GM21528 (cell line): ENCODE results near the gene DHRS2.

ENCODE experiments used
- ATAC-seq: cut with Tn5 transposase; IDR thresholded peaks from one replicate; pipeline ENCODE4 v1.9.1; 2021; ENCODE audit warnings: mild to moderate bottlenecking, moderate library complexity; ENCODE audit not compliant: unreplicated experiment, low FRiP score

Gene DHRS2

GRCh38 chr14:23645812-23646647, 9.9 kb downstream of the DHRS2 start:
- ATAC-seq: no peak

DNA sequence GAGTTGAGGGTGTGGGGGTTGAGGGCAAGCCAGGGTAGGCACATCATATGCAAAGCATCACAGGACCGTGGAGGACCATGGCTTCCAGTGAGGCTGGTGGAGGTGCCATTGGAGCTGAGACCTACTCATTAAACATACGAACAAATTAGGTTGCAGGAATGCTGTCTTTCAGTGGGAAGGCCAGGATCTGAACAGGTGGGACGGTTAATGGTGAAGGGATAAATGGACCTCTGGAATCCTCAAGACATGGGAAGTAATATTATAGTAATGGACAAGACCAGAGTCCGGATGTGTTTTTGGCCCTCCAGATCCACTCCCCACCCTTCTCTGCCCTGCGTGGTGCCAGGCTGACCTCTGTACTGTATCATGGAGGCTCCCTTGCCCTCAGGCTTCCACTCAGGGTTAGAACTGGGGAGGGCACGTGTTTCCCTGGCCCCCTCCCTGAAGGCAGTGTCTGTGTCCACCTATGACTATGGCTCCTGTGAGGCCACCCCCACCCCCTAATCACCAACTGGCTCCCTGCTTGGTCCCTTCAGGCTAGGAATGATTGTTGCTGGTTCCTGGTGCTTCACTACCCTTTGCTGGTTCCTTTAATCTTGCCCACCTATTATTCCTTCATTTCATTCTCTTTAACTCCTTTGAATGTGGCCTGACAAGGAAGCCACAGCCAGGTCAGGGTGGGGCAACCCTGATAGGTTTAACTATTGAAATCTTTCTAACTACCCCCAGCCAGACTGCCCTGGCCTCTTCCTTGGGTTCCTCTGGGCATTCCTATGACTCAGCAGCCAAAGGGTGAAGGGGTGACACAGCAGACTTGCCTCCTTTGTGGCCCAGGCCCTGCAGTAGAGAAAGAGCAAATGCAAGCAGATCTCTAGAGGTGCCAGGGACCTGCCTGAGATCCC, 10.7 kb downstream of the DHRS2 start:
- no peak for ATAC-seq

GRCh38 chr14:23647619-23648018, 11.5 kb downstream of the DHRS2 start:
- no peak for ATAC-seq

DNA sequence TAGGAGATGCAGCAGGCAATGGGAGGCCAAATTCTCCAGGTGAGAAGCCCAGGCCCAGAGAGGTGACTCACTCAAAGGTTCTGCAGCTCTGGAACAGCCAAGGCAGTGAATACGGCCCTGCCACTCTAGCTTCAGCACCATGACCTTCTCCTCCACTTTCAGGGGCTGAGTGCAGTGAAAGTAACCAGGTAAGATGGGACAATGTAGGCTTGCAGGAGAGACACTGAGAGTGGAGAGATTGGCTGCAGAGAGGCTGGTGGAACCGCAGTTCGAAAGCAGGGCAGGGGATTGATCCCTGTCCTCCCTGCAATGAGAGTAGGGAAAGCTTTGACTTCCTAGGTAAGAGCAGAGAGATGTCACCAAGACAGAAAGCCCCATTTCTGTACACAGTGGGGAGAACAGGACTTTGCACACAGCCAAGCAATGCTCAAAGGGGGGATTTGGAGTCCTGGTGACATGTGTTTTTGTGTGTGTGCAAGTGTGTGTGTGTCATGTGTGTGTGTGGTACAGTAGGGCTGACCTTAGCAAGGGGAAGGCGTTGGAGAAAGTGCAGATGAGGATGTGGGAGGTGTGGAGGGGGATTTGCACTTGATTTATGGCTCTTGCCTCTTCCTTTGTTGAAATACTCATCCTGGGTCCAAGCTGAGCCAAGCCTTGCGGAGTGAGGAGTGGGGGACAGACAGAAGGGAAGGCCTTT, 12.7 kb downstream of the DHRS2 start:
- ATAC-seq: no peak

DNA sequence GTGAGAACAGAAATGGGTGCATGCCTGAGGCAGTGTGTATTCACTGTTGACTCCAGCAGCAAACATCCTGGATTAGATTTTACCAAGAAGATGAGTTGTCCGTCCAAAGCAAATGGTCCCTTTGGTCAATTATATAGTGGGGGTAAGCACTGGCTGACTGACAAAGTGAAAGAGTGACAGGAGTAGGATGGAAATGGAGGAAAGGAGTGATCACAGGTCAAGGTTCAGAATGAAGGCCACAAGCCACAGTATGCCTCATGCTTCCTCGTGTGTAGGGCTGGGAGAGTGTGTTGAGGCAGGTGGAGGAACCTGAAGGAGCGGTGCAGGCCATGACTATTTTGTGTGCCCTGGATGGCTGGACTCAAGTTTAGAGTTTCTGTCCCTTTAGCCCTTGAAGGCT, 14.3 kb downstream of the DHRS2 start:
- no peak for ATAC-seq

GRCh38 chr14:23653051-23653450, 16.9 kb downstream of the DHRS2 start:
- no peak for ATAC-seq

GRCh38 chr14:23654231-23654630, 18.1 kb downstream of the DHRS2 start:
- ATAC-seq: no peak

DNA sequence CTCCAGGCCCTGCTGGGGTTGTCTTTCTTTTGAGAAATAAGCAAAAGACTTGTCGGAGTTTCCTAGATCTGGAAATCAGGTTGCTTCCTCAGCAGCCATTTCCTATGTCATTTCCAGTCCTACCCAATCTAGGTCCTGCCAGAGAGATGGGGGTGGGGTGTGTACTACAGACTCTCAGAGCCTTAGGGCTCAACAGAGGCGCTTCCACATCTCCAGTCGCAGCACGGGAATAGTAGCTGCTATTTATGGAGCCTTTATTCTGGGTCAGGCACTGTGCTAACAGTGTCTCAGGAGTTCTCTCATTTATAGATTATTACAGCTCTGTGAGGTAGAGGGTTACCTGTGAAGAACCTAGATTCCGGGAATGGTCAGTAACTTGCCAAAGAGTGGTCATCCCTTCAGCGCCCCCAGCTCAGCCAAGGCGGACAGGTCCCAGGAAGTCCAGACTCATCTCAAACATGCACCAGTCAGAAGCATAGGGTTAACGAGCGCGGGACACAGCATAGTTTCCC, 21.9 kb downstream of the DHRS2 start:
- ATAC-seq: no peak

GRCh38 chr14:23660290-23661226, 24.4 kb downstream of the DHRS2 start:
- no peak for ATAC-seq

- ATAC-seq: no peak
These were observed 25.4 kb downstream of the DHRS2 start for GRCh38 chr14:23661542-23661941.

DNA sequence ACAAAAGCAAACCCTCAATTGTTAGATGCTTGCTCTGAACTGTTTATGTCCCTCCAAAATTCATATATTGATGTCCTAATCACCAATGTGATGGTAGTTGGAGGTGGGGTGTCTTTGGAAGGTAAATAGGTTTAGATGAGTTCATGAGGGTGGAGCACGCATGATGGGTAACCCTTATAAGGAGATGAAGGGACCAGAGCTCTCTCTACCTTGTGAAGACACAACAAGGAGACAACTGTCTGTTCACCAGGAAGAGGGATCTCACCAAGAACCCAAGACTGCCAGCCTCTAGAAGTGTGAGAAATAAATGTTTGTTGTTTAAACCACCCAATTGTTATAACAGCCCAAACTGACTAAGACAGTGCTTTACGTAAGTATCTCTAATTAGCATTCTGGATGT, 27.0 kb downstream of the DHRS2 start:
- ATAC-seq: no peak

- no peak for ATAC-seq
These were observed 27.5 kb downstream of the DHRS2 start for GRCh38 chr14:23663711-23664110.

- no peak for ATAC-seq
These were observed 28.2 kb downstream of the DHRS2 start for GRCh38 chr14:23664207-23664885.

DNA sequence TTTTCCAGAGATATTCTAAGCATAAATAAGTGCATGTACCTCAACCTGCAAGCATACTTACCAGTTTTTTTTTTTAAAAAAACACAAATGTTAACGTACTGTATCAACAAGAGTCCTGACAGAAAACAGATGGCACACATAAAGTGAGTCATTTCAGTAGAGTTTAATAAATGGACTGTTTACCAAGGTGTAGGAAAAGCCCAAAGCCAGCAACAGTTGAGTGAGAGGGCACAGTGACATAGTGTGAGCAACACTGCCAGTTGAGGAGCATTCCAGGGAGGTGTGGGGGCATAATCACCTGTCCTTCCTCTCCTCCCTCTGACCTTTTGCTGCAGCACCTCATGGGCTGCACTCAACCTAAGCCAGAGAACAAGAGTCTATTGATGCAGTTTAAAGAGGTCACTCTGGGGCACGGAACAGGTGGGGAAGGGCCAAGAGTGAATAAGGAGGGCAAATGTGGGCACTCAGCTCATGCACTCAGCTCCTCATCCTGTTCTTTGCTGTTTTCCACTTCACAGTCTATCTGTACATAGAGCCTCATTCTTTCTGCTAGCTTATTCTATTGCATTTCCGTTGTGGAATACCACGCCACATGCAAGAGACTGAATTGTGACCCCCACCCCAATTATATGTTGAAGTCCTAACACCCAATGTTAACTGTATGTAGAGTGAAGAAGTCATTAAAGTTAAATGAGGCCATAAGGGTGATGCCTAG, 29.3 kb downstream of the DHRS2 start:
- ATAC-seq: no peak

GRCh38 chr14:23667134-23667533, 31.0 kb downstream of the DHRS2 start:
- ATAC-seq: no peak

DNA sequence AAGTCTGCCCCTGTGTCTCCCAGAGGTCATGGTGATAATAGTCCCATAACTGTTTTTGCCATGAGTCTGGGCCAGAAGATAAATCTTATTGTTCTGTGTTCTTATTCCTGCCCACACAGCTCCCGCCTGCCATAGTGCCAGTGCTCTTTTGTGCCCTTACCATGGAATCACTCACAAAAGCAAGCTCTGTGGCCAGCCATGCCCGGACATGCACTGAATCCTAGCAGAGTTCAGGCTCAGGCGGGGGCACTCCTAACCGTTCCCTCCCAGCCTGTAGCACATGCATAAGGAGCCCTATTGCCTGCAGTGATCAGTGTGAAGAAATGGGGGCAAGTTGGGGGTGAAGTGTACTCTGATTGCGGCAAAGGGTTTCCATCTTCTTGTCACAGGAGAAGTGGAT, 33.3 kb downstream of the DHRS2 start:
- no peak for ATAC-seq

GRCh38 chr14:23670481-23670880, 34.3 kb downstream of the DHRS2 start:
- ATAC-seq: no peak

- no peak for ATAC-seq
These were observed 36.0 kb downstream of the DHRS2 start for GRCh38 chr14:23672200-23672599.

DNA sequence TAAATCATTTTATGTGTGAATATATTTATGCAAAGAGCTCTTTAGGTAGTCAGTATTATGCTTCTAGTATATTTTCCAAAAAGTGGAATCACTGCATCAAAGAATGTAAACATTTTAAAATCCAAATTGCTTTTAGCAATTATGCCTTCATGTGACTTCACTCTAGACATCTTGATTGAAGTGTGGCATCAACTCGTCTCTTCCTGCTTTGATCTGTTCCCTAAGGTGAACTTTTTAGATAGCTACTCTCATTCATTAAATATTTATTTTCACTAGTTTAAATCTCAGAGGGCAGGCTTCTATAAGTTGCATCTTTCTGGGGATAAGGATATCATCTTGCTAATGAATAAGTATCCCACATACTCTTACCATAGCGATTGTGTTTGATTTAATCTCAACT, 39.2 kb downstream of the DHRS2 start:
- ATAC-seq: no peak
